ENCODE data around the gene TBCEL.

The TBCEL gene

GRCh38 chr11:121105481-121106195 lies 81.7 kb downstream of the TBCEL start:
- Histone ChIP-seq H2AK5ac (ENCODE audit: low read length) (no peak overlapping the region), H3K4me1 (ENCODE audit: control insufficient read depth, low read depth, low read length) (no peaks in the 10 kb centered on the region), H2BK15ac (replicated peaks; ENCODE audit: low read depth) (no peak overlapping the region), H2BK120ac (ENCODE audit: low read depth, low read length) (no peak overlapping the region), H3K4me3 (ENCODE audit: low read length) (no peak overlapping the region), H3K56ac (ENCODE audit: low read length) (no peak overlapping the region), H3K4me2 (ENCODE audit: low read length) (no peak overlapping the region), H3K4ac (ENCODE audit: low read depth, low read length) (no peak overlapping the region), H3K18ac (ENCODE audit: low read length) (no peak overlapping the region), H3K23ac (ENCODE audit: low read length) (no peak overlapping the region), H3K27me3 (ENCODE audit: insufficient read depth, low read length, poor library complexity) (no peaks in the 10 kb centered on the region), H3K9ac (ENCODE audit: low read length) (no peak overlapping the region), H3K27ac (ENCODE audit: low read depth, low read length) (no peak overlapping the region), H4K8ac (ENCODE audit: low read depth, low read length) (no peak overlapping the region), H3K79me2 (ENCODE audit: control insufficient read depth, insufficient read depth, low read length) (no peaks in the 10 kb centered on the region), H3K36me3 (ENCODE audit: control insufficient read depth, insufficient read depth, low read length) (no peaks in the 10 kb centered on the region), H3K79me1 (ENCODE audit: low read length) (no peaks in the 10 kb centered on the region), H4K5ac (ENCODE audit: low read length) (no peak overlapping the region), H2BK5ac (ENCODE audit: low read length) (no peak overlapping the region)
- WGBS (ENCODE audit: extremely low coverage, insufficient coverage, low lambda C conversion rate), result no CpG with 5 or more reads among the region's 6 CpGs
- peak; percentile 10 for DNase-seq

- Histone ChIP-seq H3K9ac (ENCODE audit: low read length) (no peak overlapping the region), H3K4me3 (ENCODE audit: low read length) (no peak overlapping the region), H3K36me3 (ENCODE audit: control insufficient read depth, insufficient read depth, low read length) (no peaks in the 10 kb centered on the region), H3K4me1 (ENCODE audit: control insufficient read depth, low read depth, low read length) (no peaks in the 10 kb centered on the region), H3K27me3 (ENCODE audit: insufficient read depth, low read length, poor library complexity) (no peaks in the 10 kb centered on the region), H4K8ac (ENCODE audit: low read depth, low read length) (no peak overlapping the region), H3K4me2 (ENCODE audit: low read length) (no peak overlapping the region), H2BK120ac (ENCODE audit: low read depth, low read length) (no peak overlapping the region), H3K18ac (ENCODE audit: low read length) (no peak overlapping the region), H3K23ac (ENCODE audit: low read length) (no peak overlapping the region), H2BK5ac (ENCODE audit: low read length) (no peak overlapping the region), H3K79me2 (ENCODE audit: control insufficient read depth, insufficient read depth, low read length) (no peaks in the 10 kb centered on the region), H3K79me1 (ENCODE audit: low read length) (no peaks in the 10 kb centered on the region), H3K4ac (ENCODE audit: low read depth, low read length) (no peak overlapping the region), H3K56ac (ENCODE audit: low read length) (no peak overlapping the region), H2AK5ac (ENCODE audit: low read length) (no peak overlapping the region), H3K27ac (ENCODE audit: low read depth, low read length) (no peak overlapping the region), H4K5ac (ENCODE audit: low read length) (no peak overlapping the region), H2BK15ac (replicated peaks; ENCODE audit: low read depth) (no peak overlapping the region)
- no peak for DNase-seq
- no CpG with 5 or more reads among the region's 5 CpGs for WGBS (ENCODE audit: extremely low coverage, insufficient coverage, low lambda C conversion rate)
Observed at GRCh38 chr11:121106812-121107211, 82.9 kb downstream of the TBCEL start.

GRCh38 chr11:121108413-121108812 lies 84.5 kb downstream of the TBCEL start:
- Histone ChIP-seq H3K27ac (ENCODE audit: low read depth, low read length) (no peak overlapping the region), H2BK5ac (ENCODE audit: low read length) (no peak overlapping the region), H3K56ac (ENCODE audit: low read length) (no peak overlapping the region), H3K23ac (ENCODE audit: low read length) (no peak overlapping the region), H2BK15ac (replicated peaks; ENCODE audit: low read depth) (no peak overlapping the region), H2AK5ac (ENCODE audit: low read length) (no peak overlapping the region), H3K4me3 (ENCODE audit: low read length) (no peak overlapping the region), H3K4ac (ENCODE audit: low read depth, low read length) (no peak overlapping the region), H3K79me2 (ENCODE audit: control insufficient read depth, insufficient read depth, low read length) (no peaks in the 10 kb centered on the region), H4K5ac (ENCODE audit: low read length) (no peak overlapping the region), H2BK120ac (ENCODE audit: low read depth, low read length) (no peak overlapping the region), H3K9ac (ENCODE audit: low read length) (no peak overlapping the region), H3K4me2 (ENCODE audit: low read length) (no peak overlapping the region), H3K18ac (ENCODE audit: low read length) (no peak overlapping the region), H3K4me1 (ENCODE audit: control insufficient read depth, low read depth, low read length) (no peaks in the 10 kb centered on the region), H3K36me3 (ENCODE audit: control insufficient read depth, insufficient read depth, low read length) (no peaks in the 10 kb centered on the region), H3K27me3 (ENCODE audit: insufficient read depth, low read length, poor library complexity) (no peaks in the 10 kb centered on the region), H3K79me1 (ENCODE audit: low read length) (no peaks in the 10 kb centered on the region), H4K8ac (ENCODE audit: low read depth, low read length) (no peak overlapping the region)
- 100% methylated on average over 1 of the region's 1 CpG for WGBS (ENCODE audit: extremely low coverage, insufficient coverage, low lambda C conversion rate)
- DNase-seq, result no peak

- H3K4me2 ChIP-seq (ENCODE audit: low read length), result no peak overlapping the region
- no peak overlapping the region for H3K23ac ChIP-seq (ENCODE audit: low read length)
- no CpG with 5 or more reads among the region's 2 CpGs for WGBS (ENCODE audit: extremely low coverage, insufficient coverage, low lambda C conversion rate)
- no peak overlapping the region for H3K4ac ChIP-seq (ENCODE audit: low read depth, low read length)
- H4K8ac ChIP-seq (ENCODE audit: low read depth, low read length), result no peak overlapping the region
- H2BK5ac ChIP-seq (ENCODE audit: low read length), result no peak overlapping the region
- H3K27ac ChIP-seq (ENCODE audit: low read depth, low read length), result no peak overlapping the region
- H3K4me1 ChIP-seq (ENCODE audit: control insufficient read depth, low read depth, low read length), result no peaks in the 10 kb centered on the region
- no peaks in the 10 kb centered on the region for H3K27me3 ChIP-seq (ENCODE audit: insufficient read depth, low read length, poor library complexity)
- H2AK5ac ChIP-seq (ENCODE audit: low read length), result no peak overlapping the region
- H3K79me1 ChIP-seq (ENCODE audit: low read length), result no peaks in the 10 kb centered on the region
- no peak overlapping the region for H3K9ac ChIP-seq (ENCODE audit: low read length)
- no peak overlapping the region for H3K4me3 ChIP-seq (ENCODE audit: low read length)
- no peak overlapping the region for H3K18ac ChIP-seq (ENCODE audit: low read length)
- no peak overlapping the region for H2BK15ac ChIP-seq (replicated peaks; ENCODE audit: low read depth)
- DNase-seq, result no peak
- no peak overlapping the region for H4K5ac ChIP-seq (ENCODE audit: low read length)
- no peak overlapping the region for H2BK120ac ChIP-seq (ENCODE audit: low read depth, low read length)
- H3K79me2 ChIP-seq (ENCODE audit: control insufficient read depth, insufficient read depth, low read length), result no peaks in the 10 kb centered on the region
- no peak overlapping the region for H3K56ac ChIP-seq (ENCODE audit: low read length)
- no peaks in the 10 kb centered on the region for H3K36me3 ChIP-seq (ENCODE audit: control insufficient read depth, insufficient read depth, low read length)
Observed at GRCh38 chr11:121109471-121109870, 85.6 kb downstream of the TBCEL start.

- H3K18ac ChIP-seq (ENCODE audit: low read length), result no peak overlapping the region
- H3K4ac ChIP-seq (ENCODE audit: low read depth, low read length), result no peak overlapping the region
- H3K4me1 ChIP-seq (ENCODE audit: control insufficient read depth, low read depth, low read length), result no peaks in the 10 kb centered on the region
- no peaks in the 10 kb centered on the region for H3K79me1 ChIP-seq (ENCODE audit: low read length)
- H2AK5ac ChIP-seq (ENCODE audit: low read length), result no peak overlapping the region
- H3K23ac ChIP-seq (ENCODE audit: low read length), result no peak overlapping the region
- H3K79me2 ChIP-seq (ENCODE audit: control insufficient read depth, insufficient read depth, low read length), result no peaks in the 10 kb centered on the region
- H3K56ac ChIP-seq (ENCODE audit: low read length), result no peak overlapping the region
- H2BK15ac ChIP-seq (replicated peaks; ENCODE audit: low read depth), result no peak overlapping the region
- H2BK5ac ChIP-seq (ENCODE audit: low read length), result no peak overlapping the region
- no peak overlapping the region for H4K5ac ChIP-seq (ENCODE audit: low read length)
- H4K8ac ChIP-seq (ENCODE audit: low read depth, low read length), result no peak overlapping the region
- H3K27ac ChIP-seq (ENCODE audit: low read depth, low read length), result no peak overlapping the region
- H3K4me3 ChIP-seq (ENCODE audit: low read length), result no peak overlapping the region
- no CpG with 5 or more reads among the region's 7 CpGs for WGBS (ENCODE audit: extremely low coverage, insufficient coverage, low lambda C conversion rate)
- no peak overlapping the region for H2BK120ac ChIP-seq (ENCODE audit: low read depth, low read length)
- no peaks in the 10 kb centered on the region for H3K36me3 ChIP-seq (ENCODE audit: control insufficient read depth, insufficient read depth, low read length)
- H3K4me2 ChIP-seq (ENCODE audit: low read length), result no peak overlapping the region
- H3K9ac ChIP-seq (ENCODE audit: low read length), result no peak overlapping the region
- DNase-seq, result peak; percentile 26
- no peaks in the 10 kb centered on the region for H3K27me3 ChIP-seq (ENCODE audit: insufficient read depth, low read length, poor library complexity)
Observed at GRCh38 chr11:121109916-121110586, 86.1 kb downstream of the TBCEL start.
